22Rv1 (cell line): ENCODE results near the gene WDR83.

Experiments
- ZFX ChIP-seq: fragments of 450-650 bp; IDR thresholded peaks from 2 replicates; pipeline ENCODE4 v1.6.1; 2017; ENCODE audit warnings: antibody characterized with exemption, borderline replicate concordance
- TF ChIP-seq, protein P1 (sequence below): fragments of 450-650 bp; IDR thresholded peaks from 2 replicates; pipeline ENCODE4 v1.5.1; 2017; ENCODE audit warnings: mild to moderate bottlenecking

- TF ChIP-seq, protein P1, sequence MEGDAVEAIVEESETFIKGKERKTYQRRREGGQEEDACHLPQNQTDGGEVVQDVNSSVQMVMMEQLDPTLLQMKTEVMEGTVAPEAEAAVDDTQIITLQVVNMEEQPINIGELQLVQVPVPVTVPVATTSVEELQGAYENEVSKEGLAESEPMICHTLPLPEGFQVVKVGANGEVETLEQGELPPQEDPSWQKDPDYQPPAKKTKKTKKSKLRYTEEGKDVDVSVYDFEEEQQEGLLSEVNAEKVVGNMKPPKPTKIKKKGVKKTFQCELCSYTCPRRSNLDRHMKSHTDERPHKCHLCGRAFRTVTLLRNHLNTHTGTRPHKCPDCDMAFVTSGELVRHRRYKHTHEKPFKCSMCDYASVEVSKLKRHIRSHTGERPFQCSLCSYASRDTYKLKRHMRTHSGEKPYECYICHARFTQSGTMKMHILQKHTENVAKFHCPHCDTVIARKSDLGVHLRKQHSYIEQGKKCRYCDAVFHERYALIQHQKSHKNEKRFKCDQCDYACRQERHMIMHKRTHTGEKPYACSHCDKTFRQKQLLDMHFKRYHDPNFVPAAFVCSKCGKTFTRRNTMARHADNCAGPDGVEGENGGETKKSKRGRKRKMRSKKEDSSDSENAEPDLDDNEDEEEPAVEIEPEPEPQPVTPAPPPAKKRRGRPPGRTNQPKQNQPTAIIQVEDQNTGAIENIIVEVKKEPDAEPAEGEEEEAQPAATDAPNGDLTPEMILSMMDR = no peak
- TF ChIP-seq ZFX = no peak
Measured at GRCh38 chr19:12723641-12724426, 57.2 kb downstream of the WDR83 start, which contains the start of gene TNPO2.
